Left lung (tissue), 10 donors: ENCODE data around the gene ATOH8. TPM values are rescaled to one million over a fixed set of nuclear protein-coding genes. Genes with fewer than 3 reads are reported as not detected.

Experiments used
- ATAC-seq: fragments of 200-7000 bp; cut with Tn5 transposase; one replicate; pipeline ENCODE4 v1.9.1; 2020; ENCODE audit warnings: moderate library complexity
- DNase-seq, 4 donors: peaks; one replicate each; pipeline ENCODE4 v3.0.0-alpha.2; 2013 to 2020
- H3K27ac ChIP-seq, 2 donors: fragments of 200-600 bp; sonication (generic) in 1 of 2; one replicate each; pipeline versions ENCODE4 v1.5.0 to v1.8.0; 2020 to 2021
- H3K27me3 ChIP-seq, 2 donors: fragments of 200-600 bp; sonication (generic) in 1 of 2; one replicate each; pipeline versions ENCODE4 v1.5.0 to v1.8.0; 2020 to 2021
- H3K36me3 ChIP-seq, 2 donors: fragments of 200-600 bp; sonication (generic) in 1 of 2; one replicate each; pipeline versions ENCODE4 v1.5.0 to v1.8.0; 2020 to 2021
- H3K4me1 ChIP-seq, 2 donors: fragments of 200-600 bp; one replicate each; pipeline ENCODE4 v1.8.0; 2021
- H3K4me3 ChIP-seq, 2 donors: fragments of 200-600 bp; sonication (generic) in 1 of 2; one replicate each; pipeline versions ENCODE4 v1.5.0 to v1.8.0; 2020 to 2021; ENCODE audit warnings: mild to moderate bottlenecking in 1 of 2
- H3K9me3 ChIP-seq, 2 donors: fragments of 200-600 bp; sonication (generic) in 1 of 2; one replicate each; pipeline versions ENCODE4 v1.5.0 to v1.8.0; 2020 to 2021
- intact Hi-C, 2 donors: fragments of 100-400 bp; cut with DNase I; formaldehyde crosslinking; loops; one replicate each; pipeline versions ENCODE4 v1.11.2 to v1.14.2; 2022
- polyA plus RNA-seq, 6 donors: library from polyadenylated mRNA; unstranded; fragments of 120-200 nt; gene quantifications; one replicate each; pipeline ENCODE4 v1.2.1, GENCODE V29; 2013; ENCODE audit not compliant: insufficient read length in 6 of 6
- total RNA-seq, 2 donors: library from RNA; stranded (reverse); fragmentation: NEBNext Ultra II Directional; extraction: Animal tissue kit (Norgen Biotek cat#: 25700); gene quantifications; one replicate each; pipeline ENCODE4 v1.2.1, GENCODE V29; 2021
- TF ChIP-seq, protein P1 (sequence below), 2 donors: fragments of 200-600 bp; sonication (generic) in 1 of 2; IDR thresholded peaks; one replicate each; pipeline versions ENCODE4 v1.5.0 to v1.8.0; 2021; ENCODE audit warnings: antibody characterized with exemption in 2 of 2
- donor health status: DM: no; HTN: yes; CAD: no.
- donor health status: DM: no; HTN: no; CAD: no.

ATOH8 gene
- total and polyA plus RNA-seq, 8 donors = 24.7 to 36.5 (median 34.3) TPM

DNA sequence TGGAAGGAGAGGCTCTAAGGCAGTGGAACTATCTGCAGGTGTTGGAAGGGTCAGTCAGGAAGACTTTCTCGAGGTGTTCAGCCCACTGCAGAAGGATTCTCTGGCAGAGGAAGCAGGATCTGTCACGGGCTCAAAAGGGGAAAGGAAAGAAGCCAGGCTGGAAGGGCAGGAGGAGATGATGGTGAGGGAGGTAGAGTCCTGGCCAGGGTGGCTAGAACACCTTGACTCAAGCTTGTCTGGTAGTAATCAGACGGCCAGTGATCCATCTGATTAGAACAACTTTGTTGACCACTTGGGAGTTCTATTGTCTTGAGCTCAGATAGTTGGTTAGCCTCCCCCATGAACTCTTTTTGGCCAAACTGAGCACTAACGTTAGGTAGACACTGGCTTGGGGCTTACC is 9.7 kb upstream of the ATOH8 start:
- TF ChIP-seq, protein P1, sequence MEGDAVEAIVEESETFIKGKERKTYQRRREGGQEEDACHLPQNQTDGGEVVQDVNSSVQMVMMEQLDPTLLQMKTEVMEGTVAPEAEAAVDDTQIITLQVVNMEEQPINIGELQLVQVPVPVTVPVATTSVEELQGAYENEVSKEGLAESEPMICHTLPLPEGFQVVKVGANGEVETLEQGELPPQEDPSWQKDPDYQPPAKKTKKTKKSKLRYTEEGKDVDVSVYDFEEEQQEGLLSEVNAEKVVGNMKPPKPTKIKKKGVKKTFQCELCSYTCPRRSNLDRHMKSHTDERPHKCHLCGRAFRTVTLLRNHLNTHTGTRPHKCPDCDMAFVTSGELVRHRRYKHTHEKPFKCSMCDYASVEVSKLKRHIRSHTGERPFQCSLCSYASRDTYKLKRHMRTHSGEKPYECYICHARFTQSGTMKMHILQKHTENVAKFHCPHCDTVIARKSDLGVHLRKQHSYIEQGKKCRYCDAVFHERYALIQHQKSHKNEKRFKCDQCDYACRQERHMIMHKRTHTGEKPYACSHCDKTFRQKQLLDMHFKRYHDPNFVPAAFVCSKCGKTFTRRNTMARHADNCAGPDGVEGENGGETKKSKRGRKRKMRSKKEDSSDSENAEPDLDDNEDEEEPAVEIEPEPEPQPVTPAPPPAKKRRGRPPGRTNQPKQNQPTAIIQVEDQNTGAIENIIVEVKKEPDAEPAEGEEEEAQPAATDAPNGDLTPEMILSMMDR (IDR thresholded peaks at IDR 0.05) = no peak
- Histone ChIP-seq H3K27ac (no peak overlapping the region), H3K4me3 (no peak overlapping the region), H3K27me3 (no peaks in the 10 kb centered on the region), H3K4me1 (peaks cover 37 to 61% of the 10 kb centered on the region in 2 donors), H3K36me3 (no peaks in the 10 kb centered on the region), H3K9me3 (no peaks in the 10 kb centered on the region)
- DNase-seq (no peak), ATAC-seq (no peak)
- intact Hi-C loops = no loop called here

- peaks cover 37 to 67% of the 10 kb centered on the region in 2 donors for H3K4me1 ChIP-seq
- TF ChIP-seq, protein P1 (IDR thresholded peaks at IDR 0.05) = no peak
- intact Hi-C loops = no loop called here
- H3K9me3 ChIP-seq = no peaks in the 10 kb centered on the region
- no peak overlapping the region for H3K4me3 ChIP-seq
- DNase-seq = peak in 1 of 4 donors; percentile 52
- no peak for ATAC-seq
- peak overlapping the region; percentile 5 to 48 for H3K27ac ChIP-seq
- H3K27me3 ChIP-seq = no peaks in the 10 kb centered on the region
- H3K36me3 ChIP-seq = no peaks in the 10 kb centered on the region
These were observed 8.8 kb upstream of the ATOH8 start for GRCh38 chr2:85744741-85745601.

DNA sequence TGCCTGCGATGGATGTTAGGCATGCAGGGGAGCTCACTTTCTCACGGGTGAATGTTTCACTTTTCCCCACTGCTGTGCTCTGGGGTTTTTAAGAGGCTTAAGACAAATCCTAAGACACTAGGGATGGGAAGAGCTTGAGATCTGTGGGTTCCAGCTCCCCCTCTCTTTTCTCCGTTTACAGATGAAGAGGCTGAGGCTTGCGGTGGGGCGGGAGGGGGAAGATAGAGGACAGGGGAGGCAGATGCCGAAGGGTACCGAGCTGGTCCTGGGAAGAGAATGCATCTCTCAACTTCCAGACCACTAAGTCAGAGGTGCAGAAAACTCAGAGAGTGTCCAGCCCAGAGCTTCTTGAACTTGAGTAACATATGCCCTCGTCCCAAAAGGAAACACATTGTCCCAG is 8.2 kb upstream of the ATOH8 start:
- no peak for DNase-seq
- peaks cover 0 to 1% of the 10 kb centered on the region in 2 donors for H3K27me3 ChIP-seq
- H3K27ac ChIP-seq = peak overlapping the region in 1 of 2 donors; percentile 48
- TF ChIP-seq, protein P1 (IDR thresholded peaks at IDR 0.05) = no peak
- no peaks in the 10 kb centered on the region for H3K9me3 ChIP-seq
- H3K4me1 ChIP-seq = peaks cover 38 to 71% of the 10 kb centered on the region in 2 donors
- H3K36me3 ChIP-seq = no peaks in the 10 kb centered on the region
- intact Hi-C loops = no loop called here
- ATAC-seq = no peak
- no peak overlapping the region for H3K4me3 ChIP-seq

DNA sequence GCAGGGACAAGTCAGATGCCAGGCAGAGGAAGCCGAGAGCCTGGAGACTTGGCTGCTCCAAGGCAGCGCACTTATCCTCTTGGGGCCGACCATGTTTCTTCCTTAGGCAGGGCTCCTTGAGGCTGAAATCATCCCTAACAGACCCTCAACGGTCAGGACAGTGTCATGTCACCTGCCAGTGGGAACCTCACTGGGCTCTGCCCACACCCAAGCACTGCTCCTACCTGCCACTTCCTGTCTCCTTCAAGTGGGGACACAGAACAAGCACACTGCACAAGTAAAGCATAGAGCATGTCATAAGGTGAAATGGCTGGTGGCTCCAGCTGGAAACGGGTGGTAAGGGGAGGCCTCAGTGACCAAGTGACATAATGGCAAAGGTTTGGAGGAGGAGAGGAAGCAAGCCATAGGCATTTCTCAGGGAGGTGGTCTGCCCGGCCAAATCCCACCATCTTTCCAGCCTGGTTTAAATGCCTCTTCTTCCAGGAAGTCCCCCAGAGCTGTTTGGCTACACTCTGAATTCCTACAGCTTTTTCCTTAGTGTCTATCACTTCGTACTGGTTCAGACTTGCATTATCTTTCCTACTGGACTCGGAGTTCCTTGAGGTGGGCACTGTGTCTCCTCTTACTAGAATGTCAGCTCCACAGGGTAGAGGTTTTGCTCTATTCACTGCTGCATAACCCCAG is 7.3 kb upstream of the ATOH8 start:
- H3K9me3 ChIP-seq = no peaks in the 10 kb centered on the region
- peaks cover 36 to 73% of the 10 kb centered on the region in 2 donors for H3K4me1 ChIP-seq
- no peaks in the 10 kb centered on the region for H3K36me3 ChIP-seq
- TF ChIP-seq, protein P1 (IDR thresholded peaks at IDR 0.05) = no peak
- peaks cover 0 to 10% of the 10 kb centered on the region in 2 donors for H3K27me3 ChIP-seq
- DNase-seq = no peak
- no peak overlapping the region for H3K4me3 ChIP-seq
- H3K27ac ChIP-seq = no peak overlapping the region
- ATAC-seq = no peak
- intact Hi-C loops = no loop called here

- Histone ChIP-seq H3K9me3 (no peaks in the 10 kb centered on the region), H3K27ac (no peak overlapping the region), H3K27me3 (peaks cover 0 to 19% of the 10 kb centered on the region in 2 donors), H3K36me3 (no peaks in the 10 kb centered on the region), H3K4me1 (peaks cover 27 to 71% of the 10 kb centered on the region in 2 donors), H3K4me3 (no peak overlapping the region)
- TF ChIP-seq, protein P1 (IDR thresholded peaks at IDR 0.05) = no peak
- no peak for DNase-seq
- ATAC-seq = no peak
- intact Hi-C loops = no loop called here
These were observed 6.3 kb upstream of the ATOH8 start for GRCh38 chr2:85747441-85747840.
